ENCODE results near the gene VSTM2L.

GRCh38 chr20:37893566-37894241 lies 9.2 kb upstream of the VSTM2L start:
- TF ChIP-seq, protein P1, sequence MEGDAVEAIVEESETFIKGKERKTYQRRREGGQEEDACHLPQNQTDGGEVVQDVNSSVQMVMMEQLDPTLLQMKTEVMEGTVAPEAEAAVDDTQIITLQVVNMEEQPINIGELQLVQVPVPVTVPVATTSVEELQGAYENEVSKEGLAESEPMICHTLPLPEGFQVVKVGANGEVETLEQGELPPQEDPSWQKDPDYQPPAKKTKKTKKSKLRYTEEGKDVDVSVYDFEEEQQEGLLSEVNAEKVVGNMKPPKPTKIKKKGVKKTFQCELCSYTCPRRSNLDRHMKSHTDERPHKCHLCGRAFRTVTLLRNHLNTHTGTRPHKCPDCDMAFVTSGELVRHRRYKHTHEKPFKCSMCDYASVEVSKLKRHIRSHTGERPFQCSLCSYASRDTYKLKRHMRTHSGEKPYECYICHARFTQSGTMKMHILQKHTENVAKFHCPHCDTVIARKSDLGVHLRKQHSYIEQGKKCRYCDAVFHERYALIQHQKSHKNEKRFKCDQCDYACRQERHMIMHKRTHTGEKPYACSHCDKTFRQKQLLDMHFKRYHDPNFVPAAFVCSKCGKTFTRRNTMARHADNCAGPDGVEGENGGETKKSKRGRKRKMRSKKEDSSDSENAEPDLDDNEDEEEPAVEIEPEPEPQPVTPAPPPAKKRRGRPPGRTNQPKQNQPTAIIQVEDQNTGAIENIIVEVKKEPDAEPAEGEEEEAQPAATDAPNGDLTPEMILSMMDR (IDR thresholded peaks at IDR 0.05; ENCODE audit: low read depth, low read length), result no peak
- TF ChIP-seq EZH2phosphoT487 (IDR thresholded peaks at IDR 0.05; ENCODE audit: low read depth), result no peak

Data from OCI-LY3 (cell line).